H1 (cell line): Measurements from ENCODE around the gene GRIPAP1. TPM values are rescaled to one million over a fixed set of nuclear protein-coding genes. Genes with fewer than 3 reads are reported as not detected.

Experiments used
- CTCF ChIA-PET: fragments of 300-600 bp; sonication (Branson Sonifier 250); formaldehyde crosslinking; loops from one replicate; lab custom pipeline; 2021; ENCODE audit not compliant: partially characterized antibody; lab: Charles Lee
- POLR2A ChIA-PET: fragments of 300-600 bp; sonication (Branson Sonifier 250); formaldehyde crosslinking; loops from one replicate; lab custom pipeline; 2021; ENCODE audit warnings: inconsistent platforms; ENCODE audit not compliant: partially characterized antibody; lab: Charles Lee
- DNase-seq, 2 experiments: peaks; one replicate each; pipeline versions ENCODE4 v3.0.0 to v3.0.0-alpha.2; 2010 to 2022; ENCODE audit warnings: low spot score in 2 of 2, low read depth in 1 of 2, mixed read lengths in 1 of 2
- FAIRE-seq: peaks from 2 replicates; lab custom pipeline; 2011; peaks lifted over from hg19 to GRCh38; lab: Jason Lieb, UNC
- H2AFZ ChIP-seq: 2 replicates; pipeline ENCODE4 v1.8.1; 2012; ENCODE audit warnings: low read length, inconsistent platforms
- H2AK5ac ChIP-seq: 2 replicates; pipeline ENCODE4 v1.6.1; 2013; ENCODE audit warnings: low read depth, low read length
- H2BK120ac ChIP-seq: replicated peaks from 2 replicates; pipeline ENCODE3; 2013; ENCODE audit warnings: low read depth, low read length, inconsistent platforms
- H2BK12ac ChIP-seq: 2 replicates; pipeline ENCODE4 v1.6.1; 2013; ENCODE audit warnings: low read depth, low read length
- H2BK15ac ChIP-seq: 2 replicates; pipeline ENCODE4 v1.6.1; 2013; ENCODE audit warnings: low read length
- H2BK20ac ChIP-seq: 2 replicates; pipeline ENCODE4 v1.6.1; 2013; ENCODE audit warnings: low read length
- H2BK5ac ChIP-seq: 2 replicates; pipeline ENCODE4 v1.6.1; 2013; ENCODE audit warnings: low read depth, low read length
- H3K14ac ChIP-seq: 2 replicates; pipeline ENCODE4 v1.6.1; 2013; ENCODE audit warnings: inconsistent platforms; ENCODE audit not compliant: insufficient read length
- H3K18ac ChIP-seq: 2 replicates; pipeline ENCODE4 v1.6.1; 2013; ENCODE audit warnings: low read length; ENCODE audit errors: extremely low read depth
- H3K23ac ChIP-seq: 2 replicates; pipeline ENCODE4 v1.6.1; 2013; ENCODE audit warnings: inconsistent platforms; ENCODE audit not compliant: insufficient read length
- H3K23me2 ChIP-seq: 2 replicates; pipeline ENCODE4 v1.6.1; 2013; ENCODE audit warnings: low read depth, low read length
- H3K27ac ChIP-seq: 2 replicates; pipeline ENCODE4 v1.6.1; 2011; ENCODE audit warnings: low read depth, low read length, inconsistent platforms
- H3K27me3 ChIP-seq, 4 experiments: replicated peaks in 1 of 4; 1 replicate in 1 of 4; 2 replicates in 3 of 4; pipeline versions ENCODE4 v1.6.1 to v1.8.1; 2011 to 2013; ENCODE audit warnings: low read length in 3 of 4, mild to moderate bottlenecking in 3 of 4, inconsistent platforms in 2 of 4, mixed read lengths in 2 of 4, moderate library complexity in 1 of 4; ENCODE audit not compliant: control insufficient read depth in 3 of 4, insufficient read depth in 3 of 4; ENCODE audit errors: extremely low read depth in 1 of 4
- H3K36me3 ChIP-seq, 4 experiments: 2 replicates each; pipeline versions ENCODE4 v1.6.1 to v1.8.1; 2011 to 2013; ENCODE audit warnings: mild to moderate bottlenecking in 4 of 4, low read length in 3 of 4, moderate library complexity in 2 of 4, control low read depth in 1 of 4, inconsistent platforms in 1 of 4; ENCODE audit not compliant: insufficient read depth in 4 of 4, control insufficient read depth in 2 of 4
- H3K4ac ChIP-seq: replicated peaks from 2 replicates; pipeline ENCODE3; 2013; ENCODE audit warnings: low read length, low read depth, mixed read lengths, inconsistent platforms; ENCODE audit not compliant: insufficient read length
- H3K4me1 ChIP-seq, 4 experiments: replicated peaks in 1 of 4; 1 replicate in 1 of 4; 2 replicates in 3 of 4; pipeline versions ENCODE4 v1.6.1 to v1.8.1; 2011 to 2013; ENCODE audit warnings: low read length in 3 of 4, inconsistent platforms in 2 of 4, mixed read lengths in 1 of 4; ENCODE audit not compliant: insufficient read depth in 4 of 4, control insufficient read depth in 3 of 4
- H3K4me2 ChIP-seq, 2 experiments: 2 replicates each; pipeline versions ENCODE4 v1.6.1 to v1.8.1; 2011 to 2013; ENCODE audit warnings: low read depth in 2 of 2, low read length in 2 of 2, control low read depth in 1 of 2, inconsistent platforms in 1 of 2, mild to moderate bottlenecking in 1 of 2; ENCODE audit not compliant: insufficient read depth in 1 of 2
- H3K4me3 ChIP-seq, 4 experiments: fragments of 200-600, 300-600 bp in 1 of 4; sonication (generic), shearing (Covaris generic), sonication (Bioruptor Twin) in 1 of 4; 2 replicates each; pipeline versions ENCODE4 v1.5.1 to v1.8.1; 2011 to 2016; ENCODE audit warnings: low read length in 4 of 4, low read depth in 3 of 4, control low read depth in 2 of 4, inconsistent platforms in 2 of 4, mild to moderate bottlenecking in 2 of 4, mixed read lengths in 1 of 4, moderate library complexity in 1 of 4; ENCODE audit not compliant: insufficient read depth in 2 of 4; ENCODE audit errors: extremely low read depth in 1 of 4
- H3K56ac ChIP-seq: replicated peaks from 2 replicates; pipeline ENCODE3; 2013; ENCODE audit warnings: low read depth, mild to moderate bottlenecking, mixed read lengths, low read length, inconsistent platforms; ENCODE audit not compliant: insufficient read length
- H3K79me1 ChIP-seq: 2 replicates; pipeline ENCODE4 v1.6.1; 2013; ENCODE audit warnings: low read depth, low read length, control low read depth
- H3K79me2 ChIP-seq, 2 experiments: 2 replicates each; pipeline versions ENCODE4 v1.6.1 to v1.8.1; 2012 to 2013; ENCODE audit warnings: low read length in 2 of 2, mild to moderate bottlenecking in 2 of 2, inconsistent platforms in 1 of 2; ENCODE audit not compliant: insufficient read depth in 2 of 2, control insufficient read depth in 1 of 2
- H3K9ac ChIP-seq, 4 experiments: replicated peaks in 1 of 4; 1 replicate in 1 of 4; 2 replicates in 3 of 4; pipeline versions ENCODE4 v1.6.1 to v1.8.1; 2011 to 2013; ENCODE audit warnings: low read depth in 3 of 4, low read length in 3 of 4, control low read depth in 2 of 4, mild to moderate bottlenecking in 2 of 4, moderate library complexity in 2 of 4, inconsistent platforms in 1 of 4; ENCODE audit errors: extremely low read depth in 1 of 4
- H3K9me3 ChIP-seq, 2 experiments: 2 replicates each; pipeline versions ENCODE4 v1.6.1 to v1.8.1; 2012 to 2013; ENCODE audit warnings: mild to moderate bottlenecking in 2 of 2, moderate library complexity in 2 of 2, control low read depth in 1 of 2, inconsistent platforms in 1 of 2, low read depth in 1 of 2, low read length in 1 of 2, mixed read lengths in 1 of 2; ENCODE audit not compliant: insufficient read depth in 2 of 2
- H4K20me1 ChIP-seq, 2 experiments: replicated peaks in 1 of 2; 2 replicates each; pipeline versions ENCODE3 to v1.8.1; 2011 to 2013; ENCODE audit warnings: inconsistent platforms in 2 of 2, low read length in 2 of 2, mild to moderate bottlenecking in 1 of 2; ENCODE audit not compliant: insufficient read depth in 2 of 2, control insufficient read depth in 1 of 2
- H4K5ac ChIP-seq: 2 replicates; pipeline ENCODE4 v1.6.1; 2013; ENCODE audit warnings: low read length, low read depth, mixed read lengths, inconsistent platforms; ENCODE audit not compliant: insufficient read length
- H4K8ac ChIP-seq: 2 replicates; pipeline ENCODE4 v1.8.0; 2013; ENCODE audit warnings: mild to moderate bottlenecking, moderate library complexity, low read length, inconsistent platforms; ENCODE audit not compliant: insufficient read depth; ENCODE audit errors: extremely low read depth
- H4K91ac ChIP-seq: replicated peaks from 2 replicates; pipeline ENCODE3; 2013; ENCODE audit warnings: low read length, mixed read lengths, inconsistent platforms; ENCODE audit not compliant: insufficient read length
- BCL11A ChIP-seq, 2 experiments: IDR thresholded peaks; one replicate each; pipeline ENCODE4 v1.6.1; 2011; ENCODE audit warnings: low read depth in 2 of 2, low read length in 2 of 2, mild to moderate bottlenecking in 2 of 2
- E2F6 ChIP-seq: IDR thresholded peaks from 2 replicates; pipeline ENCODE4 v1.6.1; 2012; ENCODE audit warnings: inconsistent platforms
- KDM1A ChIP-seq: fragments of 200-600, 300-600 bp; sonication (generic); IDR thresholded peaks from 2 replicates; pipeline ENCODE4 v1.7.1; 2016; ENCODE audit warnings: mild to moderate bottlenecking, low read length, borderline replicate concordance
- KDM4A ChIP-seq: IDR thresholded peaks from one replicate; pipeline ENCODE4 v1.7.1; 2012; ENCODE audit warnings: low read depth, mild to moderate bottlenecking, moderate library complexity, low read length, inconsistent platforms; ENCODE audit not compliant: severe bottlenecking
- NANOG ChIP-seq: IDR thresholded peaks from 2 replicates; pipeline ENCODE4 v1.6.1; 2011; ENCODE audit warnings: low read length, low read depth, mild to moderate bottlenecking, inconsistent platforms; ENCODE audit not compliant: insufficient read depth, poor library complexity, severe bottlenecking
- PHF8 ChIP-seq: fragments of 200-600 bp; sonication (generic); conservative IDR thresholded peaks from 2 replicates; pipeline ENCODE4 v1.7.1; 2012; ENCODE audit warnings: low read depth, mild to moderate bottlenecking, inconsistent platforms, low read length, moderate library complexity
- POU5F1 ChIP-seq: IDR thresholded peaks from 2 replicates; pipeline ENCODE4 v1.6.1; 2011; ENCODE audit warnings: low read depth, mild to moderate bottlenecking, low read length, moderate library complexity
- RXRA ChIP-seq: IDR thresholded peaks from 2 replicates; pipeline ENCODE4 v1.6.1; 2011; ENCODE audit warnings: low read depth, mild to moderate bottlenecking, low read length, moderate library complexity; ENCODE audit not compliant: insufficient read depth
- SIRT6 ChIP-seq: IDR thresholded peaks from one replicate; pipeline ENCODE4 v1.7.1; 2012; ENCODE audit warnings: low read length, inconsistent platforms
- YY1 ChIP-seq: IDR thresholded peaks from 2 replicates; pipeline ENCODE4 v1.6.1; 2011; ENCODE audit warnings: low read depth, mild to moderate bottlenecking, low read length
- ZNF274 ChIP-seq: IDR thresholded peaks from 2 replicates; pipeline ENCODE4 v1.7.0; 2012; ENCODE audit warnings: low read length, borderline replicate concordance; ENCODE audit errors: extremely low read depth
- WGBS, 2 experiments: shearing (Covaris generic) in 1 of 2; methylation state at CpG; one replicate each; pipeline versions ENCODE4 v1.1.6 to v1.1.7; 2013 to 2015; ENCODE audit warnings: low lambda C conversion rate in 2 of 2, mixed read lengths in 2 of 2, inconsistent platforms in 1 of 2, low coverage in 1 of 2, missing lambda C conversion rate in 1 of 2; ENCODE audit not compliant: insufficient replicate concordance in 2 of 2, insufficient coverage in 1 of 2, insufficient read length in 1 of 2; ENCODE audit errors: extremely low coverage in 1 of 2, missing lambda C conversion rate in 1 of 2; 5-methylcytosine and 5-hydroxymethylcytosine counted together
- polyA plus RNA-seq, 7 experiments: library from polyadenylated mRNA; depleted of rRNA in 3 of 7; stranded (reverse) in 5 of 7; unstranded in 2 of 7; fragments of >200 nt in 5 of 7; fragments of 200-250 nt in 2 of 7; gene quantifications; 1 replicate in 5 of 7; 2 replicates in 1 of 7; 4 replicates in 1 of 7; pipeline versions ENCODE4 v1.2.1 to v1.2.3, GENCODE V29; 2011 to 2013; ENCODE audit warnings: missing spikeins in 2 of 7, mixed read lengths in 2 of 7
- total RNA-seq: library from RNA; stranded (reverse); fragmentation: NEBNext Ultra II Directional; extraction: Animal tissue kit (Norgen Biotek cat#: 25700); gene quantifications from 2 replicates; pipeline ENCODE4 v1.2.1, GENCODE V29; 2021

Gene GRIPAP1
- total and polyA plus RNA-seq, 2 of the 8 experiments (the other 6 are each of a cell fraction or from before 2014, with no cell fraction given): 21.6 to 55.9 TPM

- H2BK20ac ChIP-seq: no peak overlapping the region
- WGBS, 2 experiments: 0% methylated on average over 2 of the region's 2 CpGs; no CpG with 5 or more reads in 1 of the 2 experiments
- no peaks in the 10 kb centered on the region for H3K79me1 ChIP-seq
- H2AFZ ChIP-seq: no peak overlapping the region
- no peak overlapping the region; the same call in 1 of the 2 replicates for H2BK12ac ChIP-seq
- H3K4ac ChIP-seq: no peak overlapping the region
- H4K20me1 ChIP-seq: no peaks in the 10 kb centered on the region
- peak; percentile 99 for FAIRE-seq
- H2BK120ac ChIP-seq: peak overlapping the region; percentile 98
- peaks cover 0 to 42% (median 18%) of the 10 kb centered on the region in 4 experiments; a peak in 6 of 8 replicates for H3K36me3 ChIP-seq
- no peaks in the 10 kb centered on the region for H3K27me3 ChIP-seq
- no peaks in the 10 kb centered on the region for H3K23me2 ChIP-seq
- POLR2A ChIA-PET: interaction anchor here (0.6 to 30.9 kb wide), 15 partner anchors 6 to 297 kb away, joined by 3 to 572 read pairs (median 3); partner anchors contain the start of genes GRIPAP1, OTUD5, PIM2 and PQBP1
- H3K56ac ChIP-seq: peak overlapping the region; percentile 87
- peak overlapping the region; percentile 97 for H2BK5ac ChIP-seq
- H3K4me1 ChIP-seq: peaks cover 0 to 18% (median 8%) of the 10 kb centered on the region in 4 experiments; a peak in 5 of 7 replicates
- H4K91ac ChIP-seq: peak overlapping the region; percentile 73
- H3K9me3 ChIP-seq: no peaks in the 10 kb centered on the region
- peak overlapping the region; percentile 2 to 54 (median 14); a peak in 5 of 8 replicates for H3K4me3 ChIP-seq
- no peak for DNase-seq
- no peak overlapping the region; the same call in 1 of the 2 replicates for H3K18ac ChIP-seq
- no peak overlapping the region for H4K8ac ChIP-seq
- peak overlapping the region; percentile 66 for H4K5ac ChIP-seq
- no peak overlapping the region for H3K23ac ChIP-seq
- H2AK5ac ChIP-seq: no peak overlapping the region
- H3K14ac ChIP-seq: no peak overlapping the region
- H3K9ac ChIP-seq: peak overlapping the region in 1 of 4 experiments; percentile 4; a peak in 1 of 7 replicates
- peaks cover 0 to 20% of the 10 kb centered on the region in 2 experiments; a peak in 2 of 4 replicates for H3K79me2 ChIP-seq
- no peak overlapping the region for H2BK15ac ChIP-seq
- CTCF ChIA-PET: interaction anchor here (0.8 to 2.3 kb wide), 6 partner anchors 9 to 166 kb away, joined by 3 to 20 read pairs (median 4); partner anchors contain the start of gene SLC35A2
- H3K4me2 ChIP-seq: peak overlapping the region; percentile 61 to 62
- H3K27ac ChIP-seq: peak overlapping the region; percentile 75
- no peak for TF ChIP-seq KDM1A
- no peak for TF ChIP-seq SIRT6
- TF ChIP-seq BCL11A (IDR thresholded peaks at IDR 0.05; ENCODE audit: low read depth in 2 of 2, low read length in 2 of 2): no peak
- TF ChIP-seq RXRA: no peak
- TF ChIP-seq PHF8: no peak
- TF ChIP-seq NANOG: peak; percentile 70
- no peak for TF ChIP-seq POU5F1
- TF ChIP-seq E2F6: no peak
- no peak for TF ChIP-seq KDM4A
- TF ChIP-seq ZNF274: no peak
- no peak for TF ChIP-seq YY1
Observed at GRCh38 chrX:48927736-48928382, 74.2 kb downstream of the GRIPAP1 start.
